Transverse colon (tissue), 4 donors: Measurements from ENCODE around the gene TRRAP. TPM values are rescaled to one million over a fixed set of nuclear protein-coding genes. Genes with fewer than 3 reads are reported as not detected.

ENCODE experiments used
- DNase-seq: peaks from one replicate; pipeline ENCODE4 v3.0.0-alpha.2; 2019
- H3K27ac ChIP-seq, 4 donors: fragments of 200-600 bp; sonication (generic); 2 replicates each; pipeline ENCODE4 v1.5.1; 2016 to 2018; ENCODE audit warnings: inconsistent platforms in 4 of 4
- H3K27me3 ChIP-seq: fragments of 200-600 bp; sonication (generic); 2 replicates; pipeline ENCODE4 v1.5.1; 2017; ENCODE audit warnings: inconsistent platforms
- H3K36me3 ChIP-seq, 4 donors: fragments of 200-600 bp; sonication (generic); 2 replicates each; pipeline ENCODE4 v1.5.1; 2017 to 2019; ENCODE audit warnings: inconsistent platforms in 4 of 4
- H3K4me1 ChIP-seq, 4 donors: fragments of 200-600 bp; sonication (generic); 2 replicates each; pipeline ENCODE4 v1.5.1; 2017 to 2020; ENCODE audit warnings: inconsistent platforms in 4 of 4
- H3K4me3 ChIP-seq, 4 donors: fragments of 200-600 bp; sonication (generic); 1 replicate in 1 of 4; 2 replicates in 3 of 4; pipeline versions ENCODE4 v1.5.1 to v1.6.1; 2017 to 2019; ENCODE audit warnings: inconsistent platforms in 4 of 4
- H3K9me3 ChIP-seq, 2 donors: fragments of 200-600 bp; sonication (generic); 2 replicates each; pipeline ENCODE4 v1.5.1; 2017 to 2019; ENCODE audit warnings: inconsistent platforms in 2 of 2
- CTCF ChIP-seq, 5 experiments: fragments of 200-600 bp in 3 of 5; fragments of 450-650 bp in 2 of 5; sonication (generic) in 3 of 5; IDR thresholded peaks; 1 replicate in 2 of 5; 2 replicates in 3 of 5; pipeline ENCODE4 v1.5.1; 2016 to 2017; ENCODE audit warnings: antibody characterized with exemption in 5 of 5, inconsistent platforms in 3 of 5, mild to moderate bottlenecking in 2 of 5, moderate library complexity in 1 of 5
- EP300 ChIP-seq: sonication (generic); formaldehyde crosslinking; IDR thresholded peaks from one replicate; pipeline ENCODE4 v1.6.1; 2017; ENCODE audit warnings: antibody characterized with exemption, low read depth
- POLR2A ChIP-seq: fragments of 450-650 bp; IDR thresholded peaks from one replicate; pipeline ENCODE4 v1.6.1; 2016; ENCODE audit warnings: antibody characterized with exemption, mild to moderate bottlenecking, moderate library complexity
- POLR2AphosphoS5 ChIP-seq, 3 donors: sonication (generic); formaldehyde crosslinking; IDR thresholded peaks; one replicate each; pipeline ENCODE4 v1.6.1; 2016; ENCODE audit warnings: antibody characterized with exemption in 3 of 3
- WGBS, 2 donors: methylation state at CpG; one replicate each; pipeline ENCODE4 v1.1.5; 2018; ENCODE audit warnings: low coverage in 1 of 2; 5-methylcytosine and 5-hydroxymethylcytosine counted together
- in situ Hi-C, 4 donors: fragments of 200-750 bp; cut with MboI; loops; one replicate each; pipeline versions ENCODE4 v1.15.0 to v1.15.1; 2017; ENCODE audit warnings: low sequenced_read_pairs in 3 of 4, low pct_ligation_motif_present in 1 of 4, low pct_unique_long_range_greater_than_20kb in 1 of 4
- intact Hi-C: fragments of 100-400 bp; cut with DNase I; formaldehyde crosslinking; loops from one replicate; pipeline ENCODE4 v1.15.1; 2023; ENCODE audit warnings: low total_unique reads
- total RNA-seq, 4 donors: library from RNA; depleted of rRNA; stranded (reverse); fragments of >200 nt; gene quantifications; one replicate each; pipeline ENCODE4 v1.1.0, GENCODE V29; 2016

The TRRAP gene
- total RNA-seq, 4 donors from 2014 or later: 27.3 to 73.3 (median 38.0) TPM

GRCh38 chr7:98996150-98996552, 117.8 kb downstream of the TRRAP start:
- no peak for DNase-seq
- intact Hi-C loops (no loop called here), in situ Hi-C loops (no loop called here)
- Histone ChIP-seq H3K36me3 (peaks cover 0 to 43% (median 9%) of the 10 kb centered on the region in 4 donors), H3K27ac (no peak overlapping the region), H3K9me3 (no peaks in the 10 kb centered on the region), H3K4me1 (peaks cover 0 to 5% (median 1%) of the 10 kb centered on the region in 4 donors), H3K27me3 (no peaks in the 10 kb centered on the region), H3K4me3 (no peak overlapping the region)
- TF ChIP-seq POLR2A (no peak), EP300 (no peak), POLR2AphosphoS5 (IDR thresholded peaks at IDR 0.05) (no peak), CTCF (IDR thresholded peaks at IDR 0.05) (no peak)
- WGBS, 2 donors: 88 to 90% methylated on average over 6 to 15 of the region's 15 CpGs

GRCh38 chr7:98997846-98998245, 119.5 kb downstream of the TRRAP start:
- intact Hi-C loops (no loop called here), in situ Hi-C loops (no loop called here)
- 70 to 79% methylated on average over 2 to 3 of the region's 3 CpGs for WGBS, 2 donors
- H3K4me1 ChIP-seq: peaks cover 0 to 5% (median 1%) of the 10 kb centered on the region in 4 donors
- H3K27ac ChIP-seq: no peak overlapping the region
- no peaks in the 10 kb centered on the region for H3K9me3 ChIP-seq
- H3K4me3 ChIP-seq: no peak overlapping the region
- no peaks in the 10 kb centered on the region for H3K27me3 ChIP-seq
- TF ChIP-seq POLR2AphosphoS5 (IDR thresholded peaks at IDR 0.05): no peak
- no peak for TF ChIP-seq POLR2A
- TF ChIP-seq EP300: no peak
- TF ChIP-seq CTCF (IDR thresholded peaks at IDR 0.05): no peak
- DNase-seq: no peak
- peaks cover 0 to 27% (median 5%) of the 10 kb centered on the region in 4 donors for H3K36me3 ChIP-seq

DNA sequence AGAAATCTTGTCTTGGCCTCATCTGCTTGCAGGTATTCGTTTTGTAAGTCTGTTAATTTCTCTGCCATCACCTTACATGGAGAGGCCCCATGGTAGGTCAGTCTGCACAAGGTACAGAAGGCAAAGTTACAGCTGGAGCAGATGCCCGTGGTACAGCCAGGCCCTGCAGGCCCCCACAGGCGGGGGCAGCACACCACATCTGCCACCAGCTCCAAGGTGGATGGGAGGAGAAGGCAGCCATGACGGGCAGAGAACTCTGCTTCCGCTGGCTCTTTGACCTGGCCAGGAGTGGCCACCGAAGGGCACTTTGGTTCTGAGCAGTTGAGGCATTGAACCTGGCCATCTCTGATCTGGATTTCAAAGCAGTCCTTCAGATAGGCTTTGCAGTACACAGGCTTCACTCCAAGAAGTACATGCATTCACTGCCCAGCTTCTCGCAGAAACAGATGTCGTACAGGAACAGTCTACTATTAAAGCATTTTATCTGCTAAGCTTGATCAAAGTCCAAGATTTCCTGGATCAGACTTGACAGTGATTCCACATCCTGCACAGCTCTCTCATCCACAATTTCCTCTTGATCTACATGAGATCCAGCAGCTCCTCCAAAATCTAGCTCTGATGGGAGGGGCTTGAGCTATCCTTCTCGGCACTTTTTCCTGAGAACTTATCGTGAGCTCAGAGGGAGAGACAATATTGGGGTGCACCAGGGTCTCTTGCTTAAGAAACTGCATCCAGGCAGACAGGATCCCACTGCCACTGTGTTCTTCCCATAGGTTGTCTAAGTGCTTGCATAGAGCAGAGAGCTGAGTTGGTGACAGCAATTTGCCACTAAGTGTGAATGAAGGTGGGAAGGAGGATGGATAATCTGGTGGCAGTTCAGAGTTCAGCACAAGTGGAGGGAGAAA, 120.7 kb downstream of the TRRAP start:
- H3K27ac ChIP-seq: no peak overlapping the region
- peaks cover 0 to 18% (median 4%) of the 10 kb centered on the region in 4 donors for H3K36me3 ChIP-seq
- no peaks in the 10 kb centered on the region for H3K9me3 ChIP-seq
- in situ Hi-C loops: no loop called here
- H3K4me3 ChIP-seq: no peak overlapping the region
- H3K27me3 ChIP-seq: no peaks in the 10 kb centered on the region
- no peak for DNase-seq
- peaks cover 0 to 5% (median 1%) of the 10 kb centered on the region in 4 donors for H3K4me1 ChIP-seq
- WGBS, 2 donors: 74 to 76% methylated on average over 6 to 10 of the region's 10 CpGs
- TF ChIP-seq POLR2AphosphoS5 (IDR thresholded peaks at IDR 0.05) (no peak), CTCF (IDR thresholded peaks at IDR 0.05) (no peak), EP300 (no peak), POLR2A (no peak)
- intact Hi-C loops: no loop called here

GRCh38 chr7:99000196-99000903, 122.0 kb downstream of the TRRAP start:
- DNase-seq: no peak
- in situ Hi-C loops: no loop called here
- H3K9me3 ChIP-seq: no peaks in the 10 kb centered on the region
- intact Hi-C loops: no loop called here
- no peaks in the 10 kb centered on the region for H3K27me3 ChIP-seq
- H3K36me3 ChIP-seq: peaks cover 0 to 18% (median 5%) of the 10 kb centered on the region in 4 donors
- WGBS, 2 donors: 94 to 100% methylated on average over 2 to 20 of the region's 20 CpGs
- no peak overlapping the region for H3K27ac ChIP-seq
- no peak overlapping the region for H3K4me3 ChIP-seq
- TF ChIP-seq POLR2AphosphoS5 (IDR thresholded peaks at IDR 0.05): no peak
- no peak for TF ChIP-seq EP300
- TF ChIP-seq CTCF (IDR thresholded peaks at IDR 0.05): no peak
- TF ChIP-seq POLR2A: no peak
- H3K4me1 ChIP-seq: peaks cover 0 to 5% (median 1%) of the 10 kb centered on the region in 4 donors
